GM18507 (cell line): ENCODE measurements around the gene ELMO1.

Source experiments
- DNase-seq: peaks from one replicate; pipeline ENCODE4 v3.0.0; 2011; ENCODE audit warnings: low read depth; ENCODE audit not compliant: insufficient read length; ENCODE audit errors: extremely low spot score
- FAIRE-seq: peaks from 2 replicates; lab custom pipeline; 2011; peaks lifted over from hg19 to GRCh38; lab: Jason Lieb, UNC

ELMO1 gene

DNA sequence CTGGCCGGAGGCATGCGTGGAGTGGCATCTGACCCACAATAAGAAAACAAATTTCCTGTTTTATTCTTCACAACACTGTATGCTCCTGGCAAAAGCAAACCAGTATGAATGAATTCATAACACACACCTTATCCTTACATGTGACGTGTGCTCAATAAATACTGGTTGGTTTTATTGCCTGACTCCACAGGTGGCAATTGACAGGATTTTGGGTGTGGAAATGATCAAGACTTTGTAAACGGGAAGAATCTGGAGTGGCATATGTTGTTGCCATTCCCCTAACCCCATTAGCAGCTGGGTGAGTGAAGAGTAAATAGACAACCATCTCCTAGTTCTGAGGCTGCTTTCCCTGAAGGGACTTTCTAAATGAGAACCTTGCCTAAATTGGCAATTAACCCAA lies 508.8 kb downstream of the ELMO1 start:
- FAIRE-seq: no peak
- DNase-seq: no peak

DNA sequence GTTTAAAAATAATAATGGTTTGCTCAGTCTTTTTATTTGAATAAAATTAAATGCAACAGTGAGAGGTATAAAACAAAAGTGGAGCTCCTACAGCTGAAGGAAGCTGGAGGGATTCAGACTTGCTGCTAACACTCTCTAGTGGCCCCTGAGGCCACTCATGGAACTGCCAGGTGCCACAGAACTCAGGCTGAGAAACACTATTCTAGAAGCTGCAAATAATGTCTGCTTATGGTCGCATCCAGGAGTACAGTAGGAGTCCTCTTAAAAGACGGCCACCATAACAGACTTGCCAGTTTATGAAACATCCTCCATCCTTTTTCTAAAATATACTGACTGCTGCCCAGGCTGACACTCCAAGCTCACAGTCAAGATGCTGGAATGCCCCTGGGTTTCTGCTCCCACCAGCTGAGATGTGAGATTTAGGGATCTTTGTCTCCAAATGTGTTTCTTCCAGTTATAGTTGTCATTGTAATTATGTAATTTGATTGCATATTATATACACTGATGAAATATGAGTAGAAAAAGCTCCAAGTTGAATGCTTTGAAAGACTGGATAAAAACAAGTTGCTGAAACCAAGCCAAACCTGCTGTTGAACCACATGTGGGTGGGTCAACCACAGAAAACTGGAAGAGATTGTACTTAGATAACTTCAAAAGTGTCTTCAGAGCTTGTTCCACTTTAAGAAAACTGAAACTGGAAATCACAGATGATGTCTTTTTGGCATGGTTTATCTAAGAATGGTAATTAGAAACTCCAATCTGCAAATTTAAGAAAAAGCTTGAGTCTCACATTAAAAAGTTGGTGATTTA lies 510.7 kb downstream of the ELMO1 start:
- FAIRE-seq (no peak), DNase-seq (no peak)

DNA sequence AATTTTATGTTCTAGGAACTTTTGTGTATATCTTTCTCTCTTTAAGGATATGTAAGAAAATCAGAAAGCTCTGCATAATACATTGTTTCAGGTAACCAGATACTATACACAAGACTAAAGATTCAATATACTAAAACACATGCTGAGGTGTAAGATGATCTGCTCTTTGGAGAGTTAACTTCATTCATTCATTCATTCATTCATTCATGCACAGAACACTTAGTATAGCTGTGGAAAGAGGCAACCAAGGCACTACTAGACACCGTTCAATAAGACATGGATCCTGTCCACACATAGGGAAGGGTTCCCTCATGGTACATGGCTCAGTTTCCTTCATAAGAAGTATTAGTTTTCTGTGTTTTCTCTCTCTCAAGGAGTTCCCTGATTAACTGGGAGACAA lies 516.8 kb downstream of the ELMO1 start:
- no peak for DNase-seq
- FAIRE-seq: no peak

DNA sequence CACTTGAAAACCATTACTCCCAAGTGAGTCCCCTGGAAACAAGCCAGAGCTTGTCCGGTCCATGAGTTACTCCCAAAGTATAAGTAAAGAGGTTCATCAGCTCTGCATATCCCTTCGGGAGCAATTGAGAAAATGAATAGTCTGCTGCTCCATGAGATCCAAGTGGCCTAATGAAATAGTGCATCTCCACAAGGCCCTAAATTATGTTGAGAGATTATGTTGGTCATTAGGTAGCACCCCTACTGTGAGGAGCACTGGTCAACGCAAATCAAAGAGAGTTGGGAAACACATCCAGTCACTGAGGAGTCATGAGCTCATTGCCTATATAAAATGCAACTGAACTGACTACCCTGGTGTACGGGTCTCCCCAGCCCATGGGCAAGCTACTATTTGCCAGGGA lies 518.9 kb downstream of the ELMO1 start:
- FAIRE-seq: no peak
- DNase-seq: no peak

DNA sequence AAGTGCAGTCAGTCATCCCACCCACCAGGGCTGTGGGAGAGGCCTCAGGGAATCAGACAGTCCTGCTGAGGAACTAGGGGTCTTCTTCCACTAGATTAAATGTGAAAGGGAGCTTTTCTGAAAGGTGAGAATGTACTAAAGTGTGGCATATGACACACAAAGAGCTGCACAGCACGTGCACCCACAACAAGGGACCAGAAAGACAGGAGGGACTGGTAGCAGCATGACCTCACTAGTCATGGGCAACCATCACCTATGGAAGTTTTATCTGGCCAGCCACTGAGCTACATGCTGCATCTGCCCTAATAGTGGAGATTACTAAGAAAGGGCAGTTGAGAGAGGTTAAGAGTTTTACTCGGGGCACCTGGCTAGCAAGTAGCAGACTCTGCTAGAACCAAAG lies 519.9 kb downstream of the ELMO1 start:
- DNase-seq (no peak), FAIRE-seq (no peak)

DNA sequence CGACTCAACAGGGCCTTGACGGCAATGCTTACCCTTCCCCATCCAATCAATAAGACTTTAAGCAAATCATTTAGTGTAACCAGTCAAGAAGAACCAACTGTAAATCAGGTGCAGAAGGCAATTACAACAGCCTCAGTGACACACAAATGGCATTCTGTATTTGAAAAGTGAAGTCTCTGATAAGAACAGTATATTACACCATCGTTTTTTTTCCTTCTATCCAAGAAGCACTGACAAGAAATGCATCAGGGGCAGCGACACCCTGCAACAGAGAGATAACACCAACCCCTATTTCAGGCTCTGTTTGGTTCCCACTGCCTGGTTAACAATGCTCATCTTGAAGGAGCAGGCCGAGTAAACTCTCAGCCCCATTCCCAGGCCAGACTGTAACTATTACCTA lies 520.4 kb downstream of the ELMO1 start:
- FAIRE-seq (no peak), DNase-seq (no peak)

DNA sequence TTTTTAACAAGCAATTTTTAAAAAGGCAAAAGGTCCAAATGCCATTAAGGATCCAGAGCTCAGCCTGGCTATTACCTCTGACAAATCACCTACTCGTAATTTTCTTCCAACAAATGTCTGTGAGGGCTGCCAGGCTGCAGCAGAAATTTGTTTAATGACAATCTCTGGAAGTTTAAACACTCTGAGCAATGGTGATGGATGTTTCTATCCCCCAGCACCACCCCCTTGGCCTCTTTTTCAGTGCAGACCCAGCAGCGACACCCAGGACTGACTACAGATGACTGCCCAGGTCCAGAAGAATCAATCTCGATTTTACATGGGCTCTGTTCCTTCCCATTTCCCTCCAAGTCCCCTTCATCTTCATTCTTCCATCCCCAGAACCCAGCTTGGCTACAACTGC lies 523.0 kb downstream of the ELMO1 start:
- FAIRE-seq (no peak), DNase-seq (no peak)

DNA sequence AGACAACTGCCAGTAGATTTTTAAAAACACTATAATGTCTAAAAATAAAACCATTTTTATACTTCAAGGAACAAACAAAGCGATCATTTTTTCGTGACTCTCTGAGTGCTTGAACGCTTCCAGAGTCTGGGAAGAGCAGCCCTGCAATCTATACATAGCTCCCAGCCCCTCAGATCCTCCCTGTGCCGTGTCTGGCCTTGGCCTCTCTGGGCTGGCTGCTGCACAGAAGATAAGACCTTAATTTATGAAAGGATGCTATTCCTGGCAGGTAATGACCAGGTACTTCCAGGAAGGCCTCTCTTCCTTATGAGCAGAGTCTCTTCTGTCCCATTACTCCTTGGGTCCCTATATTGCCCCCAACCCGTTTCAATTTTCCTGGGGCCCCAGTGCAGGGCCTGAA lies 523.5 kb downstream of the ELMO1 start:
- no peak for FAIRE-seq
- no peak for DNase-seq

DNA sequence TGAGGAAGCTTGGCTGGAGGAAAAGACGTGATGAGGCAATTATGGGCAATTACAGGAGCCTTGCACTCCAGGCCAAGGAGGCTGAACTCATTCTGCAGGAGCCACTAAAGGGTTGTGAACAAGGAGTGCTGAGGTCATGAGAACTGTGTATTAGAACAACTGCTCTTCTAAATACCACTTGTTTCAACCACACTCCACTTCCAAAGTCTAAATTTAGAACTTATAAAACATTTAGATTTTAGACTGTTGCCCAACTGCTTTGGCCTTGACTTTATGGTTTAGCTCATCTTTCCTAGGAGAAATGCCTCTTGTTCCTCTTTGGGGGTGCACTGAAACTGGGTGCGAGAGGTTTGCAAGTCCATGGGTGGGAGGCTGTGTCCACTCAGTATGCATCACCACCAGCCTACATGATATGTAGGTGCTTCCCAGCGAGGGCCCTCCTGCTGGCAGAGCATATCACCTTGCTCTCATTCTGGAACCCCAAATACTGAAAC lies 524.7 kb downstream of the ELMO1 start:
- no peak for FAIRE-seq
- no peak for DNase-seq

DNA sequence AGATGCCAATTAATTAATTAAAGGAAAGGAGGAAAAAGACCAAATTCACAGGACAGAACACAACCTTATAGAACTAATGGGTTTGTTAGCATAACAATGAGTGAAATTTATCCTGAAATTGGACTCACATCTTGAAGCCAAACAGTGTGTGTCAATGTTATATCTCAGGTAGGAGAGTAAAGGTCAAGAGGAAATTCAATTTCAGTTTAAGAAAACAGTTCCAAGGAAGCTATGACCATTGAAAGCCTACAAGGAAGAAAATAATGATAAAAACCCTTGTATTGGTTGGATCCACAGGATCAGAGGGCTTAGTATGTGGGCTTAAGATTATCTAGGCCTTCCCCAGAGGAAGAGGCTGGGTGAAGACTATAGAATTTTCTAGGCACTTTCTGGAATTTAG lies 525.5 kb downstream of the ELMO1 start:
- no peak for FAIRE-seq
- DNase-seq: no peak

DNA sequence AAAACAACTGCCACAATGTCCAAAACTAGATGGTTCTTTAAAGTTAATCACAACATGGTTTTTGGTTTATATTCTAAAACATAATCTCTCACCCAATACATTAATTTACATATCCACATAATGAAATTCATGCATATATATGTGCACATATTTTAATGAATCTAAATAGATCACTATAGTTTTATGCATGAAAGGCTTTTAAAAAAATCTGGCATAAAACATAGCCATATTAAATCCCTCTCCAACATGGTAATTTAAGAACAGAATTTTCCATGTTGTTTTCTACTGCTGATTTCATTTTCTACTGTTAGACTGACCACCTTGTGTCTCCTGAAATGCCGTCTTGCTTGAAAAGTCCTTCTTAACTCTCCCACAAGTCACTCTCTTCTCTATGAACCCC lies 528.2 kb downstream of the ELMO1 start:
- DNase-seq (no peak), FAIRE-seq (no peak)

DNA sequence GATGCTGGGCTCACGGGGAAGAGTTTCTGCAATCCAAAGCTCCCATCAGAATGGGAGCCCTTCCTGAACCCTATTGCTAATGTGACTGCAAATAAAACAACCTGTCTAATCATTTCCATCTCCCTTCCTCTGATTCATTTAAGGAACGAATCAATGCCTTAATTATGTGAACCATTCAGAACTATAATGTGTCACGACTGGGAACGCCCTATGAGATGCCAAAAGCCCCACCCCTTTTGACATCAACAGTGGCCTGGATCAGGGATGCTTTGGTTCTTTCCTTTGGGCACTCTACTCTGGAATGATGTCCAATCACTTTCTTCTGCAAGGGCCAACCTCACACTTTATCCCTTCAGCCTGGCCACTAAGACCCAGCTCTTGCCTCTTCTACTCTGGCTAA lies 528.9 kb downstream of the ELMO1 start:
- no peak for FAIRE-seq
- DNase-seq: no peak

DNA sequence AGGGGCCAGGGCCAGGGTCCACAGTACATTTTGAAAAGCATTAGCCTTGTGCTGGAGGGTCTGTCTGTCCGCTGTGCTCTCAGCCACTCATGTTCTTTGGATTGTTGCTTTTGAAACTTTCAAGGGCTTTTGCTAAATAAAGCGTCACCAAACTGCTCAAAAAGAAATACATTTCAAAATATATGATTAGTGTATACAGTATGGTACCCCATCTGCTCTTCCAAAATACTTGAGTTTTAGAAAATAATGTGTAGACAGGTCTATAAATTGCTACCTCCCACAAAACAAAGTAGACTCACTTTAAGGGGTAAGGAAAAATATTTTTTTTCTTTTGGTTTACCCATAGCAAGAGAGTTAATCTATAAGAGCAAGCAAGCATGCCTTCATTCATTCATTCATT lies 530.1 kb downstream of the ELMO1 start:
- DNase-seq (no peak), FAIRE-seq (no peak)

DNA sequence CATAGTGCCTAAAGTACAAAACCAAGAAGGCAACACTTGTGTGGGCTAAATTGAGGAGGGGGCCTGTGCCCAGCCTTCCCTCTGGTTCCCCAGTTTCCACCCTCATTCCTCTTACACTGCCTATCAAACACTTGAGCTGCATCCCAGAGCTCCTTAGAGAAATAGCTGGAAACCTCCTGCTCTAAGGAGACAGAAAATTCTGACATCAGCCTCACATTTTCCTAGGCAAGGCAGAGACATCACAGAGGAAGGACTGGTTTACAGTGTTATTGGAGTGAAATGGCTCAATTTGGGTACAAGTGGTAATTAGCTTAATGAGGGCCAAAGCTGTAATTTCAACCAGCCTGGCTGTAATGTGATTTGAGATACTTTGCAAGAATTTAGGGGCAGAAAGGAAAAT lies 532.0 kb downstream of the ELMO1 start:
- DNase-seq (no peak), FAIRE-seq (no peak)

DNA sequence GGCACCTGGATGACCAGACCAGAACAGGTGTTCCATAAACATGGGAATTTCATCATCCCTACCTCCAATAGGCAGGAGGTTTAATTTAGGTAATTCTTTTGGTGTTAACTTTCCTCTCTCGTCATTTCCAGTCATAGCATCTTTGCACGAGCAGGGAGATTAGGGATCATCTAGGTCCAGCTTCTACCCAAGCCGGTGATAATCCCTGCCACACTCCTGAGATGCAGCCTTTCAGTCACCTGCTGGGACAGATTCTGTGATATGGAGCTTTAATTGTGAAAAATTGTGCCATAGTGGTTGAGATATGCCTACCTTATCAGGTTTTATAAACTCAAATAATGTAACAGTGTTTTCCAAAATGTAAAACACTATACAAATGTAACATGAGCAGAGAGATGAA lies 532.5 kb downstream of the ELMO1 start:
- no peak for FAIRE-seq
- no peak for DNase-seq

DNA sequence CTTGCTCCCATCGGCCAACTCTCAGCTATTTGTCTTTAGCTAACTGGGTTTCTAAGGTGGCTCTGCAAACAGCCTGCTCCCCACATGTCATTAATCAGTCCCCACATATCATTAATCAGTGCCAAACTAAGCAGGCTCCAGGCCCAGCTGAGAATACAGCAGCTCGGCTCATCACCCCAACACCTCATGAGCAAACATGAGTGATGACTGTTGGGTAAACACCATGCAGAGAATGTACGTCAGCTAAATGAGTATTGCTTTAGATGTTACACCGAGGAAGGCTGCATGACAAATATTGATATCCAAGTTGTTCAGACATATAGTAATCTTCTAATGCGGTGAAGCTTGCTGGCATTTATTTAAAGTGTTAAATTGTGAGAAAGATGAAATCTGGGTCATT lies 536.9 kb downstream of the ELMO1 start:
- FAIRE-seq: no peak

DNA sequence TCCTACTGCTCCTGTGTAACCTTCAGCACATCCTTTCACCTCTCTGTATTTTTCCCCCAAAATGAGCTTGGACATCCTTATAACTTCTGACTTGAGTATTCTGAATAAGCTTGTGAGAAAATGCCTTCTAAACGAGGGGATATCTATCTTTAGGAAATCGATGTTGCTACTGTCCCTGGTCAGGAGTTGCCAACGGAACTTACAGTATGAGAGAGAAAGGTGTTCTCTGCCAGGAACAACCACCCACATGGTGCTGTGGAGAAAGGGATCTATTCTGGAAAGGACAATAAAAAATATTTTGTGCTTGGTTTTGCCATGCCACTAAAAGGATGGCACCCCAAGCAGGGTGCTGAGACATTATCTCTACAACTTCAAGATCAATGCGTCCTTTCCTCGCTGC lies 537.8 kb downstream of the ELMO1 start:
- FAIRE-seq: no peak
- no peak for DNase-seq

More for the DNA sequence above, 536.9 kb downstream of the ELMO1 start:
- DNase-seq: no peak

DNA sequence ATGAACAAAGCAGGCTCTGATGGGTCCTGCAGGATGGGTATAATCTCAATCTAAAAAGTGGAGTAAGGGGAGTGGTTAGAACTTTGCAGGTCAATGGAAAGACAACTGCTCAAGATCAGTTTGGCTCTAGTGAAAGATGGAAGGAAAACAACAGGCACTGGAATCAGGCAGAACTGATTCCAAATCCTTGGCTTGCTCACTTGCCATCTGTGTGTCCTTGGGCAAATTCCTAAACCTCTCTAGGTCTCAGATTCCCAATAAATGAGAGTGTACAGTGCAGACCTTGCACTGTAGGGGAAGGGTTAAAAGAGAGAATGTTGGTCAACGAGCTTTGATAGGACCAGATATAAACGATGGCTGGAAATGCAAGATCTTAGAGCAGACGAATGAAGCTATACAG lies 538.3 kb downstream of the ELMO1 start:
- DNase-seq: no peak
- FAIRE-seq: no peak

DNA sequence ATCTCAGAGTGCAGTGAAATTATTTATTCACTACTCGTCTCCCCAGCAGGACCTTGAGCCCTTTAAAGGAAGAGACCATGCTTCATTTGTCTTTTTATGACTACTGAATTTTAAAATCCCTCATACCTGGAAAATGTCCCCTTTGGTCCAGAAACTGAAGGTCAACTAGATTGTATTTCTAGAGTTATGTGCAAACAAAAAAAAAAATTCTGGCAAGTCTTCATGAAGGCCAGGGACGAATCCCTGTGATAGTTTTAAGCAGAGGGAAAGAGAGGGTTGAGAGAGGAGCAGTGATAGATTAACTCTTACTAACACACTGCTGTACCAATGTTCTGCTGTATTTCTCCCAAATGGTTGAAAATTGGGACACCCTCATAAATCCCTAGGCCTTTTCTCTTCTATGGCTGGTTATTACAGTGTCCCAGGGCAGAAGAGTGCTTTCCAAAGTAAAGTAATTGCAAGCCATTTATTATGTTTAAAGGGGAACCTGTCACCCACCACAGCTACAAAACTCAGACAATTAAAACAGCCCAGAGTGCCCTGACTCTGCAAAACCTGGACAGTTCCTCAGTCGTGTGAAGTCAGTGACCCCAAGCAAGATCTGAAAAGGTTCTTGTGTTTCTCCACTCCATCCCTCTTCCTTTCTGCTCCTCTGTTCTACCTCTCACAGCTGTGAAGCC lies 541.6 kb downstream of the ELMO1 start:
- no peak for DNase-seq
- FAIRE-seq: no peak

DNA sequence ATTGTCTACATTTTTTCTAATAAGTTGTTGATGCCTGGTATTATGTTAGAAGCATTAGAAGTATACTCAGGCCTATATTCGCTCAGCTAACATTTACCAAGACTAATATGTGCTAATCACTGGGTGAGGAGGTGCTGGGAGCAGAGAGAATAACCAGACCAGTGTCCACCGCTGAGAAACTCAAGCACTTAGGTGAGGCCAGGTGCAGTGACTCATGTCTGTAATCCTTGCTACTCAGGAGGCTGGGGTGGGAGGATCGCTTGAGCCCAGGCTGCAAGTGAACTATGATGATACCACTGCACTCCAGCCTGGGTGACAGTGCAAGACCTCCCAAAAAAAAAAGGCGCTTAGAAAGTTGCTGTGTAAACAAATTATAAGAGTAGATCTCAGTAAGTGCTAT lies 542.2 kb downstream of the ELMO1 start:
- FAIRE-seq (no peak), DNase-seq (no peak)

DNA sequence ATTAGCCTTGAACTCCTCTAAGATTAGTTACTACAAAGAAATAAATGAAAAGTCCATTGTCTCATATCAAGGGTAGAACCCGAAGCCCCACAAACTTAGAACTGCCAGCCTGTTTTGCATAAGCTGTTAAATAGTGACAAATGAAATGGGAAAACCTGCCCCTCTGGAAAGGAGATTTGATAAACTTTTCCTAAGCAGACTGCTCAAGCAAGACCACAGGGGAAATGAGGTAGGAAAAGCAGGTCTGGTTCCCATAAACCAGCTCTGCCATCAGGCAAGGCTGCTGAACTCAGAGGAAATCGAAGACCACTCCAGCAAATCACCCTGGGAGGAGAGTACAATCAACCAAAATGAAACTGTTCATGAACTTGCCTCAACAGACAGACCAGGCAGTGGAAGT lies 542.8 kb downstream of the ELMO1 start:
- FAIRE-seq (no peak), DNase-seq (no peak)
